Mucosa of descending colon (tissue), 3 donors: ENCODE measurements around the gene DUS1L. TPM values are rescaled to one million over a fixed set of nuclear protein-coding genes. Genes with fewer than 3 reads are reported as not detected.
A peak's percentile ranks its signal among the peaks of the same experiment; 100 is the strongest.

Experiments used
- ATAC-seq: fragments of 200-7000 bp; cut with Tn5 transposase; one replicate; pipeline ENCODE4 v1.9.1; 2020; ENCODE audit warnings: mild to moderate bottlenecking, moderate library complexity
- DNase-seq, 3 donors: peaks; one replicate each; pipeline ENCODE4 v3.0.0-alpha.2; 2020
- H3K36me3 ChIP-seq: fragments of 200-600 bp; one replicate; pipeline ENCODE4 v1.8.0; 2021; ENCODE audit warnings: low read depth, mild to moderate bottlenecking
- H3K4me1 ChIP-seq: fragments of 200-600 bp; one replicate; pipeline ENCODE4 v1.8.0; 2021; ENCODE audit warnings: low read depth, mild to moderate bottlenecking
- H3K4me3 ChIP-seq: fragments of 200-600 bp; one replicate; pipeline ENCODE4 v1.8.0; 2021; ENCODE audit warnings: mild to moderate bottlenecking
- H3K9me3 ChIP-seq: fragments of 200-600 bp; one replicate; pipeline ENCODE4 v1.8.0; 2021; ENCODE audit warnings: mild to moderate bottlenecking
- CTCF ChIP-seq: fragments of 200-600 bp; IDR thresholded peaks from one replicate; pipeline ENCODE4 v1.8.0; 2022; ENCODE audit warnings: antibody characterized with exemption, mild to moderate bottlenecking
- intact Hi-C, 2 donors: fragments of 100-400 bp; cut with DNase I in 1 of 2; cut with micrococcal nuclease in 1 of 2; formaldehyde crosslinking; loops; one replicate each; pipeline versions ENCODE4 v1.11.0 to v1.11.1; 2022; cut with DNase I, micrococcal nuclease
- total RNA-seq, 3 donors: library from RNA; stranded (reverse); fragmentation: NEBNext Ultra II Directional in 2 of 3; extraction: Animal tissue kit (Norgen Biotek cat#: 25700) in 2 of 3; gene quantifications; one replicate each; pipeline versions ENCODE4 v1.2.1 to v1.2.4, GENCODE V29; 2021 to 2023
- donor health status: DM: no; HTN: no; CAD: no; lungs with moderate emphysema.
- donor health status: DM: no; HTN: no; CAD: no.
- donor health status: DM: no; HTN: yes; CAD: no.

The DUS1L gene
- total RNA-seq, 3 donors from 2014 or later: 99.8 to 143 (median 138) TPM

DNA sequence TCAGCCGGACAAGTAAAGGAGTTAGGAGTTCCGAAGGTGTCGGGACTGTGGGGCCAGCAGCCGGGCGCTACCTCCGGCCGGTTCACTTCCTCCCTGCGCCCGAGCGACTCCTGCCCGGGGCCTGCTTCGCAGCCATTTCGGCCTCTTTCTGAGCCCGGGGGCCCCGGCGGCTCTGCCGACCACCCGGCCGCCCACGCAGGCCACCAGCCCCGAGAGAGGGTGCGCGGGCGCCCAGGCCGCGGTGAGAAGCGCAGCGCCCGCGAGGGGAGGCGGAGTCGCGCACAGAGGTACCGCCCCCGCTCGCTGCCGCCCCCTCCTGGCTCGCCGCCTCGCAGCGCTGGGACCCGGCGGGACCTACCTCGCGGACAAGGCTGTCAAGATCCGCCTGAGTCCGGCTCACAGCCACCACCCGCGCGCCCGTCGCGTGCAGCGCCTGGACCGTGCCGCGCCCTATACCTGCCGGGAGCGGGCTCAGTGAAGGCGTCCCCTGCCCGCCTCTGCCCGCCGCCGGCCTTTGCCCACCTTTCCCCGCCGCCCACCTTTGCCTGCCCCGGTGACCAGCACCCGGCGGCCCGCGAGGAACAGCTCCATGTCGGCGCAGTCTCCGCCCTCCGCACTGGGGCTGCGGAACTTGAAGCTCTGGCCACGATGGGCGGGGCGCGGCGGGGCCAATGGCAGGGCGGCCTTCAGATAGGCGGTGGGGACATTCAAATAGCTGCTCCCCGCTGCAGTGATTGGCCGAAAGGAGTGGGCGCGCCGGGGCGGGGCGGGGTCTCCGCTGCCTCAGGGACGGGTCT lies 28.3 kb downstream of the DUS1L start, which contains the start of gene DCXR:
Gene DCXR (minus strand): TSS at position 606 of the 797 bp plus-strand sequence. CDS start 15 bp downstream, at position 591.
- ATAC-seq: peak; percentile 97
- intact Hi-C loops: loop anchor here in 1 of 2 donors (10.0 kb wide), 1 partner anchor 118 kb away; no protein-coding TSS in a partner anchor
- TF ChIP-seq CTCF: peak; percentile 94
- no peaks in the 10 kb centered on the region for H3K36me3 ChIP-seq
- H3K4me1 ChIP-seq: peaks cover 10% of the 10 kb centered on the region
- peak; percentile 98 to 99 (median 98) for DNase-seq
- H3K9me3 ChIP-seq: no peaks in the 10 kb centered on the region
- H3K4me3 ChIP-seq: peak within 1 kb of the TSS; percentile 35

GRCh38 chr17:82036634-82037091 lies 28.9 kb downstream of the DUS1L start:
- no peak for TF ChIP-seq CTCF
- Histone ChIP-seq H3K36me3 (no peaks in the 10 kb centered on the region), H3K4me1 (peaks cover 14% of the 10 kb centered on the region), H3K9me3 (no peaks in the 10 kb centered on the region), H3K4me3 (peak overlapping the region; percentile 35)
- intact Hi-C loops: loop anchor here in 1 of 2 donors (10.0 kb wide), 1 partner anchor 118 kb away; no protein-coding TSS in a partner anchor
- peak; percentile 0 for ATAC-seq
- peak in 1 of 3 donors; percentile 55 for DNase-seq

GRCh38 chr17:82035956-82036633 lies 29.5 kb downstream of the DUS1L start:
- no peak for TF ChIP-seq CTCF
- no peak for ATAC-seq
- H3K4me1 ChIP-seq: peaks cover 14% of the 10 kb centered on the region
- no peak overlapping the region for H3K4me3 ChIP-seq
- H3K36me3 ChIP-seq: no peaks in the 10 kb centered on the region
- intact Hi-C loops: loop anchor here in 1 of 2 donors (10.0 kb wide), 1 partner anchor 119 kb away; no protein-coding TSS in a partner anchor
- DNase-seq: no peak
- no peaks in the 10 kb centered on the region for H3K9me3 ChIP-seq

GRCh38 chr17:82035488-82035887 lies 30.1 kb downstream of the DUS1L start:
- no peak for TF ChIP-seq CTCF
- ATAC-seq (no peak), DNase-seq (no peak)
- H3K36me3 ChIP-seq: no peaks in the 10 kb centered on the region
- no peak overlapping the region for H3K4me3 ChIP-seq
- H3K9me3 ChIP-seq: no peaks in the 10 kb centered on the region
- intact Hi-C loops: loop anchor here in 1 of 2 donors (10.0 kb wide), 1 partner anchor 119 kb away; no protein-coding TSS in a partner anchor
- peaks cover 15% of the 10 kb centered on the region for H3K4me1 ChIP-seq

- TF ChIP-seq CTCF: no peak
- Histone ChIP-seq H3K36me3 (no peaks in the 10 kb centered on the region), H3K4me1 (peaks cover 22% of the 10 kb centered on the region), H3K4me3 (no peak overlapping the region), H3K9me3 (no peaks in the 10 kb centered on the region)
- DNase-seq (no peak), ATAC-seq (no peak)
- intact Hi-C loops: loop anchor here (5.0 to 10.0 kb wide), 2 partner anchors 118 to 120 kb away; no protein-coding TSS in a partner anchor
Measured at GRCh38 chr17:82034371-82035011, 31.1 kb downstream of the DUS1L start.
